Endothelial cell of umbilical vein (primary cell): ENCODE results near the gene CAV2. TPM values are rescaled to one million over a fixed set of nuclear protein-coding genes. Genes with fewer than 3 reads are reported as not detected.
A peak's percentile ranks its signal among the peaks of the same experiment; 100 is the strongest.

Experiments
- BruUV-seq: library from RNA; stranded (reverse); fragments of 400-500 nt; replicated peaks from 2 replicates; lab custom pipeline; 2021; lab: Mats Ljungman, UMichigan
- CTCF ChIA-PET: fragments of 300-600, 350-600 bp; sonication (Branson Sonifier 250); formaldehyde crosslinking; loops from one replicate; lab custom pipeline; 2021; ENCODE audit warnings: antibody characterized with exemption, inconsistent platforms; lab: Charles Lee
- POLR2A ChIA-PET: fragments of 300-600, 350-600 bp; sonication (Branson Sonifier 250); formaldehyde crosslinking; loops from one replicate; lab custom pipeline; 2021; ENCODE audit warnings: antibody characterized with exemption, inconsistent platforms; lab: Charles Lee
- DNase-seq: peaks from one replicate; pipeline ENCODE4 v3.0.0-alpha.2; 2011; ENCODE audit warnings: low read depth, low spot score
- FAIRE-seq: peaks from 2 replicates; lab custom pipeline; 2011; peaks lifted over from hg19 to GRCh38; lab: Jason Lieb, UNC
- H2AFZ ChIP-seq: 2 replicates; pipeline ENCODE4 v1.6.0; 2012; ENCODE audit warnings: low read depth, low read length, control low read depth, inconsistent platforms
- H3K27ac ChIP-seq: 2 replicates; pipeline ENCODE4 v1.5.1; 2011; ENCODE audit warnings: low read depth, mild to moderate bottlenecking, control low read depth, low read length, moderate library complexity; ENCODE audit not compliant: insufficient read depth
- H3K27me3 ChIP-seq, 2 experiments: 2 replicates each; pipeline versions ENCODE4 v1.6.0 to v1.6.1; 2011; ENCODE audit warnings: low read length in 2 of 2, mixed read lengths in 1 of 2; ENCODE audit not compliant: control insufficient read depth in 2 of 2, insufficient read depth in 2 of 2
- H3K36me3 ChIP-seq, 2 experiments: 2 replicates in 1 of 2; 3 replicates in 1 of 2; pipeline ENCODE4 v1.5.1; 2011; ENCODE audit warnings: low read length in 2 of 2, mild to moderate bottlenecking in 1 of 2, moderate library complexity in 1 of 2; ENCODE audit not compliant: control insufficient read depth in 2 of 2, insufficient read depth in 2 of 2; ENCODE audit errors: extremely low read depth in 1 of 2
- H3K4me1 ChIP-seq: 3 replicates; pipeline ENCODE4 v1.5.1; 2011; ENCODE audit warnings: mild to moderate bottlenecking, low read length; ENCODE audit not compliant: control insufficient read depth, insufficient read depth; ENCODE audit errors: extremely low read depth
- H3K4me2 ChIP-seq: 2 replicates; pipeline ENCODE4 v1.6.1; 2011; ENCODE audit warnings: low read length, control low read depth, mixed read lengths; ENCODE audit not compliant: insufficient read depth
- H3K4me3 ChIP-seq, 3 experiments: fragments of 200-600 bp in 1 of 3; sonication (generic), shearing (Covaris generic) in 1 of 3; replicated peaks in 1 of 3; 2 replicates each; pipeline ENCODE4 v1.5.1; 2011 to 2016; ENCODE audit warnings: control low read depth in 3 of 3, low read length in 3 of 3, mild to moderate bottlenecking in 2 of 3, inconsistent platforms in 1 of 3, low read depth in 1 of 3, moderate library complexity in 1 of 3; ENCODE audit not compliant: insufficient read depth in 1 of 3
- H3K79me2 ChIP-seq: 2 replicates; pipeline ENCODE4 v1.6.0; 2012; ENCODE audit warnings: low read length, inconsistent platforms; ENCODE audit not compliant: control insufficient read depth, insufficient read depth
- H3K9ac ChIP-seq: replicated peaks from 2 replicates; pipeline ENCODE3; 2011; ENCODE audit warnings: low read length, control low read depth; ENCODE audit not compliant: insufficient read depth; ENCODE audit errors: extremely low read depth
- H3K9me1 ChIP-seq: replicated peaks from 3 replicates; pipeline ENCODE4 v1.6.0; 2011; ENCODE audit warnings: mild to moderate bottlenecking, low read length; ENCODE audit not compliant: control insufficient read depth, insufficient read depth; ENCODE audit errors: extremely low read depth
- H3K9me3 ChIP-seq: replicated peaks from 2 replicates; pipeline ENCODE4 v1.5.1; 2012; ENCODE audit warnings: low read length, inconsistent platforms; ENCODE audit not compliant: control insufficient read depth, insufficient read depth
- H4K20me1 ChIP-seq: replicated peaks from 2 replicates; pipeline ENCODE3; 2011; ENCODE audit warnings: mild to moderate bottlenecking, low read length; ENCODE audit not compliant: control insufficient read depth, insufficient read depth; ENCODE audit errors: extremely low read depth
- EZH2 ChIP-seq: IDR thresholded peaks from 2 replicates; pipeline ENCODE4 v1.6.1; 2012; ENCODE audit warnings: borderline replicate concordance, low read depth, mild to moderate bottlenecking, moderate library complexity, low read length, inconsistent platforms; ENCODE audit not compliant: severe bottlenecking
- FOS ChIP-seq: IDR thresholded peaks from 2 replicates; pipeline ENCODE4 v1.6.1; 2011; ENCODE audit warnings: mild to moderate bottlenecking, low read length, moderate library complexity, borderline replicate concordance; ENCODE audit not compliant: insufficient read depth
- GATA2 ChIP-seq: IDR thresholded peaks from 2 replicates; pipeline ENCODE4 v1.7.0; 2011; ENCODE audit warnings: low read depth, mild to moderate bottlenecking, moderate library complexity, mixed read lengths, low read length; ENCODE audit not compliant: insufficient read length, insufficient read depth
- JUN ChIP-seq: IDR thresholded peaks from 2 replicates; pipeline ENCODE4 v1.6.1; 2011; ENCODE audit warnings: borderline replicate concordance, low read depth; ENCODE audit not compliant: insufficient read length, insufficient read depth
- MYC ChIP-seq: IDR thresholded peaks from one replicate; pipeline ENCODE4 v1.6.1; 2011; ENCODE audit warnings: mild to moderate bottlenecking, low read depth, low read length
- POLR2A ChIP-seq: IDR thresholded peaks from 2 replicates; pipeline ENCODE4 v1.6.1; 2012; ENCODE audit warnings: low read depth, mild to moderate bottlenecking, control low read depth, low read length
- POLR2AphosphoS5 ChIP-seq: IDR thresholded peaks from 2 replicates; pipeline ENCODE4 v1.6.1; 2012; ENCODE audit warnings: low read depth, mild to moderate bottlenecking, control low read depth, low read length, moderate library complexity; ENCODE audit not compliant: insufficient read depth
- dilution Hi-C: fragments of 300-500 bp; cut with MboI; formaldehyde crosslinking; loops from one replicate; pipeline ENCODE4 v1.15.0; 2019; ENCODE audit warnings: low sequenced_read_pairs; ENCODE audit not compliant: extremely low pct_ligation_motif_present
- intact Hi-C: fragments of 100-400 bp; cut with micrococcal nuclease; formaldehyde crosslinking; loops from one replicate; pipeline ENCODE4 v1.10.0; 2022
- polyA plus RNA-seq, 4 experiments: library from polyadenylated mRNA; depleted of rRNA in 3 of 4; stranded (reverse) in 3 of 4; unstranded in 1 of 4; fragments of >200 nt; gene quantifications; 2 replicates each; pipeline versions ENCODE4 v1.2.1 to v1.2.3, GENCODE V29; 2011 to 2012; ENCODE audit warnings: missing spikeins in 1 of 4
- total RNA-seq: library from RNA; stranded (reverse); gene quantifications from 2 replicates; pipeline ENCODE4 v1.2.3, GENCODE V29; 2021
- TF ChIP-seq, protein P1 (sequence below), 2 donors: IDR thresholded peaks; 1 replicate in 1 of 2; 2 replicates in 1 of 2; pipeline ENCODE4 v1.5.1; 2011; ENCODE audit warnings: low read length in 2 of 2, mild to moderate bottlenecking in 2 of 2, moderate library complexity in 2 of 2, control low read depth in 1 of 2, inconsistent platforms in 1 of 2, low read depth in 1 of 2; ENCODE audit not compliant: insufficient read depth in 1 of 2; ENCODE audit errors: extremely low read depth in 1 of 2

CAV2 gene
- total and polyA plus RNA-seq, 2 donors (not counting 3 experiments of a cell fraction or from before 2014, with no cell fraction given), result 179 to 327 TPM

DNA sequence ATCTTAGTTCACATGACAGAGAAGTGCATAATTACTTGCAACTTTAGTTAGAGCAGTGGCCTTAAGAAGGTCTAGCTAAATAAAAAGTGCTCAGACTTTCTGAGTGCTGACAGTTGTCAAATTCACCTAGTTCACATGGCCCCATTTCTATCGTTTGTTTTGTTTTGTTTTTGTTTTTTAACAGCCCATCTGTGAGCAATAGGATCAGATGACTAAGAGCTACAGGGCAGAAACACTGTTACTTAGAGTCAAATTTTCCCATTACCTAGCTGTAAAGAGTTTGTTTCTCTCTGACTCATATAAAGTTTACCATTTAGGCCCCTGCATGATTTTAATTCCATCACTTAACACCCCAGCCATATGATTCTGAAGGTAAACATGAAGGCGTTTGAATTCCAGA is 44.1 kb downstream of the CAV2 start:
- H3K9me1 ChIP-seq, result no peaks in the 10 kb centered on the region
- no TSS peak for BruUV-seq
- ChIA-PET POLR2A (no interaction called here), CTCF (interaction anchor here (1.1 to 3.4 kb wide), 6 partner anchors 9 to 363 kb away, joined by 3 to 20 read pairs (median 4); no protein-coding TSS in a partner anchor)
- peaks cover 9% of the 10 kb centered on the region for H4K20me1 ChIP-seq
- peak overlapping the region; percentile 26 for H3K27ac ChIP-seq
- TF ChIP-seq JUN (peak; percentile 57), POLR2A (no peak), POLR2AphosphoS5 (peak; percentile 20), GATA2 (no peak), EZH2 (no peak), FOS (peak; percentile 15), MYC (no peak)
- TF ChIP-seq, protein P1, sequence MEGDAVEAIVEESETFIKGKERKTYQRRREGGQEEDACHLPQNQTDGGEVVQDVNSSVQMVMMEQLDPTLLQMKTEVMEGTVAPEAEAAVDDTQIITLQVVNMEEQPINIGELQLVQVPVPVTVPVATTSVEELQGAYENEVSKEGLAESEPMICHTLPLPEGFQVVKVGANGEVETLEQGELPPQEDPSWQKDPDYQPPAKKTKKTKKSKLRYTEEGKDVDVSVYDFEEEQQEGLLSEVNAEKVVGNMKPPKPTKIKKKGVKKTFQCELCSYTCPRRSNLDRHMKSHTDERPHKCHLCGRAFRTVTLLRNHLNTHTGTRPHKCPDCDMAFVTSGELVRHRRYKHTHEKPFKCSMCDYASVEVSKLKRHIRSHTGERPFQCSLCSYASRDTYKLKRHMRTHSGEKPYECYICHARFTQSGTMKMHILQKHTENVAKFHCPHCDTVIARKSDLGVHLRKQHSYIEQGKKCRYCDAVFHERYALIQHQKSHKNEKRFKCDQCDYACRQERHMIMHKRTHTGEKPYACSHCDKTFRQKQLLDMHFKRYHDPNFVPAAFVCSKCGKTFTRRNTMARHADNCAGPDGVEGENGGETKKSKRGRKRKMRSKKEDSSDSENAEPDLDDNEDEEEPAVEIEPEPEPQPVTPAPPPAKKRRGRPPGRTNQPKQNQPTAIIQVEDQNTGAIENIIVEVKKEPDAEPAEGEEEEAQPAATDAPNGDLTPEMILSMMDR (IDR thresholded peaks at IDR 0.05; ENCODE audit: extremely low read depth in 1 of 2, insufficient read depth in 1 of 2, low read depth in 1 of 2, low read length in 2 of 2), result no peak
- H3K79me2 ChIP-seq, result peaks cover 96% of the 10 kb centered on the region
- intact Hi-C loops, result loop anchor here (2.0 kb wide), 3 partner anchors 13 to 33 kb away; no protein-coding TSS in a partner anchor
- DNase-seq (peak; percentile 69), FAIRE-seq (peak; percentile 24)
- no peak overlapping the region for H3K4me2 ChIP-seq
- H3K27me3 ChIP-seq, result no peaks in the 10 kb centered on the region
- no peak overlapping the region for H2AFZ ChIP-seq
- peaks cover 36 to 58% of the 10 kb centered on the region in 2 experiments for H3K36me3 ChIP-seq
- dilution Hi-C loops, result no loop called here
- H3K4me1 ChIP-seq, result peaks cover 18% of the 10 kb centered on the region
- no peak overlapping the region for H3K4me3 ChIP-seq
- no peak overlapping the region for H3K9ac ChIP-seq
- H3K9me3 ChIP-seq, result no peaks in the 10 kb centered on the region
